Parathyroid adenoma (tissue), 2 donors: ENCODE data around the gene IL4R.

Experiments used
- H2AFZ ChIP-seq: fragments of 300-600 bp; sonication (generic); one replicate; pipeline ENCODE4 v1.7.0; 2017; ENCODE audit warnings: antibody characterized with exemption, mild to moderate bottlenecking
- H3K27ac ChIP-seq: fragments of 300-600 bp; sonication (generic); one replicate; pipeline ENCODE4 v1.7.0; 2017
- H3K27me3 ChIP-seq: fragments of 300-600 bp; sonication (generic); one replicate; pipeline ENCODE4 v1.7.0; 2017; ENCODE audit warnings: low read length; ENCODE audit not compliant: control insufficient read depth, insufficient read depth
- H3K36me3 ChIP-seq: fragments of 300-600 bp; sonication (generic); one replicate; pipeline ENCODE4 v1.7.0; 2017; ENCODE audit warnings: low read length; ENCODE audit not compliant: control insufficient read depth, insufficient read depth
- H3K4me1 ChIP-seq: fragments of 300-600 bp; sonication (generic); one replicate; pipeline ENCODE4 v1.7.0; 2017; ENCODE audit warnings: control low read depth
- H3K4me2 ChIP-seq: fragments of 300-600 bp; sonication (generic); one replicate; pipeline ENCODE4 v1.7.0; 2017; ENCODE audit warnings: low read length
- H3K4me3 ChIP-seq: fragments of 300-600 bp; sonication (generic); one replicate; pipeline ENCODE4 v1.7.0; 2017; ENCODE audit warnings: low read depth, low read length
- H3K79me2 ChIP-seq: fragments of 300-600 bp; sonication (generic); one replicate; pipeline ENCODE4 v1.7.0; 2017; ENCODE audit warnings: control low read depth
- H3K9ac ChIP-seq: fragments of 300-600 bp; sonication (generic); one replicate; pipeline ENCODE4 v1.7.0; 2017; ENCODE audit warnings: mild to moderate bottlenecking
- H3K9me3 ChIP-seq: fragments of 300-600 bp; sonication (generic); one replicate; pipeline ENCODE4 v1.7.0; 2017; ENCODE audit warnings: low read length; ENCODE audit not compliant: control insufficient read depth
- TF ChIP-seq, protein P1 (sequence below): fragments of 300-600 bp; sonication (generic); IDR thresholded peaks from one replicate; pipeline ENCODE4 v1.7.0; 2017; ENCODE audit warnings: antibody characterized with exemption, mild to moderate bottlenecking
- donor health status: primary hyperparathyroidism.

Gene IL4R

GRCh38 chr16:27323781-27324561 lies 10.2 kb downstream of the IL4R start:
- H2AFZ ChIP-seq, result no peak overlapping the region
- no peaks in the 10 kb centered on the region for H3K9me3 ChIP-seq
- H3K27me3 ChIP-seq, result no peaks in the 10 kb centered on the region
- peaks cover 5% of the 10 kb centered on the region for H3K79me2 ChIP-seq
- H3K4me3 ChIP-seq, result no peak overlapping the region
- no peak overlapping the region for H3K4me2 ChIP-seq
- no peaks in the 10 kb centered on the region for H3K36me3 ChIP-seq
- H3K27ac ChIP-seq, result peak overlapping the region; percentile 26
- no peak overlapping the region for H3K9ac ChIP-seq
- H3K4me1 ChIP-seq, result peaks cover 22% of the 10 kb centered on the region
- TF ChIP-seq, protein P1, sequence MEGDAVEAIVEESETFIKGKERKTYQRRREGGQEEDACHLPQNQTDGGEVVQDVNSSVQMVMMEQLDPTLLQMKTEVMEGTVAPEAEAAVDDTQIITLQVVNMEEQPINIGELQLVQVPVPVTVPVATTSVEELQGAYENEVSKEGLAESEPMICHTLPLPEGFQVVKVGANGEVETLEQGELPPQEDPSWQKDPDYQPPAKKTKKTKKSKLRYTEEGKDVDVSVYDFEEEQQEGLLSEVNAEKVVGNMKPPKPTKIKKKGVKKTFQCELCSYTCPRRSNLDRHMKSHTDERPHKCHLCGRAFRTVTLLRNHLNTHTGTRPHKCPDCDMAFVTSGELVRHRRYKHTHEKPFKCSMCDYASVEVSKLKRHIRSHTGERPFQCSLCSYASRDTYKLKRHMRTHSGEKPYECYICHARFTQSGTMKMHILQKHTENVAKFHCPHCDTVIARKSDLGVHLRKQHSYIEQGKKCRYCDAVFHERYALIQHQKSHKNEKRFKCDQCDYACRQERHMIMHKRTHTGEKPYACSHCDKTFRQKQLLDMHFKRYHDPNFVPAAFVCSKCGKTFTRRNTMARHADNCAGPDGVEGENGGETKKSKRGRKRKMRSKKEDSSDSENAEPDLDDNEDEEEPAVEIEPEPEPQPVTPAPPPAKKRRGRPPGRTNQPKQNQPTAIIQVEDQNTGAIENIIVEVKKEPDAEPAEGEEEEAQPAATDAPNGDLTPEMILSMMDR, result no peak

- Histone ChIP-seq H3K27me3 (no peaks in the 10 kb centered on the region), H3K9me3 (no peaks in the 10 kb centered on the region), H3K4me2 (no peak overlapping the region), H3K36me3 (no peaks in the 10 kb centered on the region), H3K79me2 (peaks cover 7% of the 10 kb centered on the region), H3K9ac (no peak overlapping the region), H3K4me1 (peaks cover 31% of the 10 kb centered on the region), H3K27ac (peak overlapping the region; percentile 26), H3K4me3 (no peak overlapping the region), H2AFZ (no peak overlapping the region)
- TF ChIP-seq, protein P1, result no peak
These were observed 11.1 kb downstream of the IL4R start for GRCh38 chr16:27324851-27325301.

DNA sequence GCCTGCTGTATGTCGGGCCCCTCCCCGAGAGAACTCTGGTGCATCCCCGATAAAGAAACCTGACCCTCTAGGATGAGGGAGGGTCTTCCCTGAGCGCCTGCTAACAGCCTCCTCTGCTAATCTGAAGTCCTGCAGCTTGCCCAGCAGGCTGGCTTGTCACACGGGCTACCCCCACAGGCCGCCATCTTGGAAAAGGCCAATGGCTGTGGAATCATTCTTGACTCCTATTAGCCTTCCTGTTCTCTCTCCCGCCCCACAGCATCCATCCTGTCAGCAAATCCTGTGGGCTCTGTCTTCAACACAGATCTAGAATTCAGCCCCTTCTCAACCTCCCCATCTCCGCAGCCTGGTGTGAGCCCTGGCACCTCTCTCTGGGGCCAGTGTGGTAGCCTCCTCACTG lies 12.0 kb downstream of the IL4R start:
- Histone ChIP-seq H3K4me2 (no peak overlapping the region), H3K9ac (no peak overlapping the region), H3K4me3 (no peak overlapping the region), H3K27ac (peak overlapping the region; percentile 96), H3K79me2 (peaks cover 7% of the 10 kb centered on the region), H3K27me3 (no peaks in the 10 kb centered on the region), H3K9me3 (no peaks in the 10 kb centered on the region), H3K36me3 (no peaks in the 10 kb centered on the region), H3K4me1 (peaks cover 38% of the 10 kb centered on the region), H2AFZ (no peak overlapping the region)
- TF ChIP-seq, protein P1, result no peak

DNA sequence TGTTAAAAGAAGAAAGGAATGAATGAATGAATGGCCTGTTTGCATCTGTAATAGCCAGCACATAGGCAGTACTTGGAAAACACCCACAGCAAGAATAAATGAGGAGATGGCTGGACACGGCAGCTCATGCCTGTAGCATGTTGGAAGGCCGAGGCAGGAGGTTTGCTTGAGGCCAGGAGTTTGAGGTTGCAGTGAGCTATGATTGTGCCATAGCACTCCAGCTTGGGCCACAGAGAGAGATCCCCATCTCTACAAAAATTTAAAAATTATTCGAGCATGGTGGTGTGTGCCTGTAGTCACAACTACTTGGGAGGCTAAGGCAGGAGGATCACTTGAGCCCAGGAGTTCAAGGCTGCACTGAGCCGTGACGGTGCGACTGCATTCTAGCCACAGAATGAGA lies 12.5 kb downstream of the IL4R start:
- TF ChIP-seq, protein P1, result no peak
- peaks cover 11% of the 10 kb centered on the region for H3K79me2 ChIP-seq
- H3K27me3 ChIP-seq, result no peaks in the 10 kb centered on the region
- peaks cover 43% of the 10 kb centered on the region for H3K4me1 ChIP-seq
- peak overlapping the region; percentile 72 for H2AFZ ChIP-seq
- no peak overlapping the region for H3K4me3 ChIP-seq
- no peak overlapping the region for H3K4me2 ChIP-seq
- no peaks in the 10 kb centered on the region for H3K36me3 ChIP-seq
- H3K9me3 ChIP-seq, result no peaks in the 10 kb centered on the region
- no peak overlapping the region for H3K9ac ChIP-seq
- H3K27ac ChIP-seq, result peak overlapping the region; percentile 96
